HG03175 (cell line): Measurements from ENCODE around the gene C1orf53.

Experiments
- ATAC-seq: cut with Tn5 transposase; IDR thresholded peaks from one replicate; pipeline ENCODE4 v1.9.1; 2021; ENCODE audit warnings: mild to moderate bottlenecking, moderate library complexity; ENCODE audit not compliant: unreplicated experiment

The C1orf53 gene

DNA sequence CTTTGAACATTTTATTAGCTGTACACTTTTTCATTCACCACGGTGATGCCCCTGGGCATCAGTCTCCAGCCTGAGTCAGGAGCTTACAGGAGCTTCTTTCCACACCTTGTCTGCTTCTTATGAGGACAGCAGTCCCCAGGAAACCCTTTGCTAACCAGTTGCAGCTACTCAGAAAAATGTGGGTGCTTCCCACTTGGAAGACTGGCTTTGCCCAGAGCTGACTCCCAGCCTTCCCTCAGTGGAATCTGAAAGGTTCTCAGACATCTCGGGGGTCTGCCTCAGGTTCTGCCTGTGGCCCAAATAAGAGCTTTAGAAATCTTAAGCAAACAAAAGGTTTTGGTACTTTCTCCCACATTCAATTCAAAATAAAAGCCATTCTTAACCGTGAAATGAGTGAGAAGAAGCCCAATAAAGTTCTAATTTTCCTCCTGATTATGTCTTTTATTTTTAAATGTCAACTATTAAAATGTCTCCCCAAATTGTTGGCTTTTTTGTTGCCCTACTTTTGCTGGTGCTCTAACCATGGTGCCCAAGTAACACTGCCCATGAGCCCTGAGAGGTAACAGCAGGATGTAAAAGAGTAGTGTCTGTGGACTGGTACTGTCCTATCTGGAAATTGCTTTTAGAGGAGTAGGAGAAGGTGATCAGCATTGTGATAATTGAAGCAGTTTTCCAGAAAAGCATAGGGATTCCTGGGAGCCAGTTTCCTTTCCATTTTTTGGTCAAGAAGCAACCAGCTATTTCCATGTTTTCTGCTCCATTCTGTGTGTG is 5.6 kb downstream of the C1orf53 start:
- no peak for ATAC-seq

GRCh38 chr1:197908716-197909220 is 6.3 kb downstream of the C1orf53 start:
- no peak for ATAC-seq

- no peak for ATAC-seq
Observed at GRCh38 chr1:197909384-197909783, 7.0 kb downstream of the C1orf53 start.

GRCh38 chr1:197910120-197910991 is 7.9 kb downstream of the C1orf53 start:
- no peak for ATAC-seq

DNA sequence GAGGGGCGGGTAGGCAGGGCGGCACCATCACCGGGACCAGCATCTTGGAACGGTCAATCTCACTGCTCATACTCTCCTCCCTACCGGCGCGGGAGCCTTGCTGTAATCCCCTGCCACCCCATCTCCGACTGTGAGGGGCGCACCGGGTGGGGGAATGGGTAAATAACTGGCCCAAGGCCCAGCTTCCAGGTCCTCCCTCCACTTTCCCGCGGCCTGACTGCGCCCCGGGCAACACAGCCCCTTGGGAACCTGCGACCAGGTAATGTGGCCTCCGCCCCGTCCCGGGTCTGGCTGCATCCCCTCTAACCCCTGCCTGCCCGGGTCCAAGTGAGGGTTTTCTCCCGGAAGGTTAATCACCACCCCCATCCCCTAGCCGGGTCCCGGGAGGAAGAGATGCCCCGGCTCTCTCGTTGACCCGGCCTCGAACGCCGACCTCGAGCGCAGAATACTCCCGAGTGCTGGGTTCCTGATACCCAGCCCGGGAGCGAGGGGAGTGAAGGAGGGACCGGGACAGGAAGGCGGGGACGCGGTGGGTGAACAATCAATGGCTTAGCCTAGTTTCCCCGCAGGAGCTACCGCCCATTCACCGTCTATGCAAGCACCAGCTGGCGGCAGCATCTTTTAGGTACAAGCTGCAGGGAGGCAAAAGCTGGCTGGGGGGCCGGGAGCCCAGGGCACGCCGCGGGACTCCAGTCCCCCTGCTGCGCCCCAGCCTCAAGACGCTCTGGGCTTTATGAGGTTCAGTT is 8.9 kb downstream of the C1orf53 start:
- ATAC-seq = no peak

DNA sequence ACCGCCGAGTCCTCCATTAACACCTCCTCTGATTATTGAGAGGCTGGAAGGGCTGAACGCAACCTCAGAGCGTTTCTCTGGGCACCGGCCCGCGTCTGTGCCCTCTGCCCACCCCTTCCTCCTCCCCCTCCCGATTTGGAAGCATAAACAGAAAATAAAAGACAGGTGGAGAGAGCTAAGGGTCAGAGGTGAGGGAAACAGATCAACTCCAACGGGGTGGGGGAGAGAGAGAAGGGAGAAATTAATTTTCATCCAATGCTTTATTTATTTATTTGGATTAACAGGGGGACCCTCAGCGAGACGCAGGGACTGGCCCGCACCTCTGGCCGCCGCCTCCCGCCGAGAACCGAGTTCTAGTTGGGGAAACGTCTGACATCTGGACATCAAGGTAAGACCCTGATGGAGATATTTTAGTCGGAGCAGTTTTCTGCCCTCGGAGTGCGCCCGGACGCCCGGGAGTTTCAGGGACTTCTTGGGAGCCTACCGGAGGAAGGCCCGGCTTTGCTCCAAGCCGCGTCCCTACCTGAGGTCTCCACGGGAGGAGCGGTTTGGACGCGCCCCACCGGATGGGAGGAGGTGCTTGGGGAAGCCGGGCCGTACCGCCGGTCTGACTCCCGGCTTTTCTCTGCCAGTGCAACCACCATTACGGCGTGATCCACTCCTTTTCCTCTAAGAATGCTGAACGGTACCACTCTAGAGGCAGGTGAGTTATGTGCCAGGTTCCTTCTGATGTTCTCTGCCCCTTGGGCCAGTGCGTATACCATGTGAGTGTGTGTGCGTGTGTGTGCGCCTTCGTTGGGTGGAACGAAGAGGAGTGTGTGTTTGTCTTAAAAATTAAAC is 9.6 kb downstream of the C1orf53 start:
- no peak for ATAC-seq

DNA sequence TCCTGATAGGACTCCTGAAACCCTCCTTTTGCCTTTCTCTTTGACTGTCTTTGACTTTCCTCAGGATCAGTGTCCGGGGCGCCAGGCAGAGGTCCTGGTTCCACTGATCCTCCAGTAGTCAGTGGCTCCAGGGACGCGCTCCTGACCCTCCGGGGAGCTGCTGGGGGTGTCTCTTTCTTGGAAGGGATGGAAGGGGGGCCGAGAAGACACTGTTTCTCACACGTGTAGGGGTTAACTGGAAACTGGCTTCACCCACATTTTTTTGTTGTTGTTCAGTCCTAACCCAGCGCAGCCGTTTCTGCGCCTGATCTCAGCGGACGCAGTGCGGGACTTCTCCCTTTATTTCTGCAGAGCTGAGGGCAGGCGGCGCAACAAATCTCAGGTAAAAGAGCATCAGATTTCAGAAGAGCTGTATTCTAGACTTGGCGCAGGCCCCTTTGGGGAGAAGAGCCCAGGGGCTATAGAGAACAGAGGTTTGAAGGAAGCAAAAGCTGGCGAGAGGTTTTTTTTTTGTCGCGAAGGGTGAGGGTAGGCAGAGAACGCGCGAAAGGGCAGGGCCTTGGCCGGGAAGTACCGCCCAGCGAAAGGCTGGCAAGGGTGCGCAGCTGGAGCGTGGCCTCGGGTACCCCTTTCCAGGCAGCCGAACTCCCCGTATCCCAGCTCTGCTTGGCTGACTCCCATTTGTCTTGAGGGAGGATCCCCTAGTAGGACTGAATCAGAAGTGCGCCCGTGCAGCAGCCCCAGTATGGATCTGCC is 10.5 kb downstream of the C1orf53 start:
- no peak for ATAC-seq

DNA sequence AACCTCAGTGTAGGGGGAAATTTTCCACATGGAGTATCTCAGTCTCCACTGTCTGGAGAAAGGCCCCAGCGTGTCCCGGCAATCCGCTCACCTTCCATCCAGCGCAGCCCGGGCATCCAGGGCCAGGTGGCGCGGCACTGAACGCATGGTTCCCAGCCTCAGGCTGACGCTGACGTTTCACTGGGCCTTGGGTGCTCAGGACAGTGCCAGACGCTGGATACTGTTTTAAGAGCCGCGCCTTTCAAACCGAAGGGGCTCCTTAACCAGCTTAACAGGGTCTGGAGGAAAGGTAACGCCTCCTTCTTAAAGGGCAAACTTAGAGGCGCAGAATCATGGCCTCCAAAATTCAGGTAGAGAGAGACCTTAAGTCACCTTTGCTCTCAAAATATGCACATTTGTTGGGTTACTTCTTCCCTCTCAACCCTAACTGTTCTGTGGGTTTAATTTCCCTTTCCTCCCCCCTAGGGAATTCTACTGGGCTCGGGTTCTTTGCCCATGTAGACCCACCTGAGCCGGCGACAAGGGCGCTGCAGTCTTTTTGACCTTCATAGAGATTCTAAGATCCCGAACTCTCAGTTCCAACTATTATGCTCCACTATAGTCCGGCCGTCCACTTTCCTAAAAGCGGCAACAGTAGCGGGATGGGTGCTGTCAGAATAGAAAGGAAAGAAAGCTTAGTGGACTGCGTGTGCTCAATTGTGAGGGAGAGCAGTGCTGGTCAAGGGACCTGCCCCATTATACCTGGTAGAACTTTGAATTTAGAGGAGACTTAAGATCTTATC is 11.3 kb downstream of the C1orf53 start:
- no peak for ATAC-seq

GRCh38 chr1:197914510-197914909 is 12.1 kb downstream of the C1orf53 start:
- no peak for ATAC-seq

- ATAC-seq = no peak
Observed at GRCh38 chr1:197915260-197915861, 12.9 kb downstream of the C1orf53 start.

DNA sequence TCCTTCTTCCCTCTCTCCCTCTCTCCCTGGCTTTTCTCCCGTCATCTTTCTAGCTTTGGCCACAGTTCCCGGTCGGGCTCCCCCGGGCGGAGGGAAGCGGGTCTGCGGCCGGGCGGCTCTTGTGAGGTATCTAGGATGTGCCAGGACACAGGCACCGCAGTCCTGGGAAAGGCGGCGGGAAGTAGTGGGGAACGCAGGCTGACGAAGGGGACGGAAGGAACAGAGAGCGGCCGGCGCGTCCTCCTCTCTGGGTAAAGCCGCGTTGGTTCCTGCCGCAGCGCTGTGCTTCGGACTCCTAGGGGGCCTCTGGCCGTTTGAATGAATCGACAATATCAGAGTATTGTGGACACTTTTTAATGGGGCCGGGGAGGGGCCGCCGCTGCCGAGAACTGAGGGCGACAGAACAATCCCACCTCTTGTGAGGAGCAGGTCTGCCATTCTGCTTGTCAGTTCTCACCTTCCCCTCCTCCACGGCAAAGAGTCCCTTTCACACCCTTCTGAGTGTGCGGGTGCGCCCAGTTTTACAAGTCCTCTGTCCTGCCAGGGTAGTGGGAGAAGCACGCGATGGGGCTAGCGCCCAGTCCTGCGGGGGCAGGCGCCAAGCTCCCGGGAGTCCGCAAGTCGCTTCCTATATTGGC is 13.6 kb downstream of the C1orf53 start:
- ATAC-seq = no peak

DNA sequence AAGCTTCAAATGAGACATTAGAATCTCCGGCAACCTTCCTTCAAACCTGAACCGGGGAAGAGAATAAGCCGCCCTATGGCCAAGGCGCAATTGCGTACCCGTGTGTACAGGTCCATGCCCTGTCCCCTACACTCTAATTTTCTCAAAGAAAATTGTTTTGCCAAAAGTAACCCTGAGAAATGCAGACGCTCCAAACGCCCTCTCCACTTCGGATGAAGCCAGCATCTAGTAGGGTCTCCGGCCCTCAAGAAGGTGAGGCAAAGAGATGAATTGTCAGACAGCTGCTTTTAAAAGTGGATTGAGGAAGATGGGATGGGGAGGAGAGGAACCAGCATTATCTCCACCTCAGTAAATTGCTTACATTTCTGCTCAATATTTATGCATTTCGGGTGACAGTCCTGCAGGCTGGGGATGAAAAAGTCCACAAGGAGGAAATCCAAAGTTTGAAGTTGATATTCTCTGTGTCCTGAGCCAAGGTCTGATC is 14.1 kb downstream of the C1orf53 start:
- ATAC-seq = no peak

GRCh38 chr1:197917805-197918651 is 15.6 kb downstream of the C1orf53 start:
- ATAC-seq = no peak

GRCh38 chr1:197918807-197919345 is 16.4 kb downstream of the C1orf53 start:
- no peak for ATAC-seq

DNA sequence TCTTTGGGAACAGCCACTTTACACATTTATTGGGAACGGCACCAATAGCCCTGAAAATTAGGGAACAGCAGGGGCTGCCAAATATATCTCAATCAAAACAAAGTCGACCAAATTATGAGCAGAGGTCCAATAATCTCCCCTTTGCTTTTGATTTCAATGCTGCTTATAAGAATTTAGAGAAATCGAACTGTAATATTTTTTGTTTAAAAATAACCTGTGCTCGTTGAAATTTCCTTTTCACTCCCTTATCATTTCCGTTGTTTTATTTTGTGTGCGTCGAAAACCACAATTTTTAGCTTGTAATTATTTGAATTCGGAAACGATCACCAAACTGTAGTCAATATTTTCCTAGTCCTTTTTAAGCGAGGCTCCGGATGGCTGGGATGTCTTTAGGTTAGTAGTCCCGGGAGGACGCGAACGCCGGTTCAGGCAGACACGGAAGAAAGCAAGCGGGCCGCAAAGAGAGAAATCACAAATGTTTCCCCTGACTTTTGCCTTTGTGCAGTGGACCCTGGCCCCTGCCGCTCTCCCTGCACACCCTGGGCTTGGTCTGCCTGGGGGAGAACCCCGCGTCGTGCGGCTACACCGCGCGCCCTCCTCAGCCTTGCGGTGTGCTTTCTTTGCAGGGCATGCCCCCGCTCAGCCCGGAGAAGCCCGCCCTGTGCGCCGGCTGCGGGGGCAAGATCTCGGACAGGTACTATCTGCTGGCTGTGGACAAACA is 17.1 kb downstream of the C1orf53 start:
- ATAC-seq = no peak

- no peak for ATAC-seq
Observed at GRCh38 chr1:197920067-197920396, 17.6 kb downstream of the C1orf53 start.
